ENCODE results near the gene DNAAF8. TPM values are rescaled to one million over a fixed set of nuclear protein-coding genes. Genes with fewer than 3 reads are reported as not detected.

Gene DNAAF8
- total RNA-seq, 4 donors from 2014 or later, result 0.42 to 1.7 (median 0.94) TPM

GRCh38 chr16:4692460-4693295, 41.7 kb upstream of the DNAAF8 start:
- no peaks in the 10 kb centered on the region for H3K9me3 ChIP-seq
- peaks cover 14 to 54% (median 49%) of the 10 kb centered on the region in 4 donors for H3K36me3 ChIP-seq
- WGBS, result 27% methylated on average over 17 of the region's 31 CpGs
- TF ChIP-seq POLR2AphosphoS5 (IDR thresholded peaks at IDR 0.05), result no peak
- TF ChIP-seq EP300 (IDR thresholded peaks at IDR 0.05), result no peak
- no peak for TF ChIP-seq CTCF (IDR thresholded peaks at IDR 0.05)
- TF ChIP-seq POLR2A (IDR thresholded peaks at IDR 0.05; ENCODE audit: low read depth), result no peak
- H3K27ac ChIP-seq (replicated peaks in 1 of 4), result peak overlapping the region; percentile 84 to 94 (median 91)
- H3K4me1 ChIP-seq, result peaks cover 32 to 48% (median 42%) of the 10 kb centered on the region in 4 donors
- peak overlapping the region; percentile 88 to 98 (median 91) for H3K4me3 ChIP-seq
- intact Hi-C loops (cut with DNase I), result no loop called here
- H3K27me3 ChIP-seq, result no peaks in the 10 kb centered on the region
- no peak for DNase-seq (ENCODE audit: extremely low spot score)

- peaks cover 20 to 54% (median 49%) of the 10 kb centered on the region in 4 donors for H3K36me3 ChIP-seq
- intact Hi-C loops (cut with DNase I), result no loop called here
Measured at GRCh38 chr16:4693296-4693955, 40.9 kb upstream of the DNAAF8 start, which contains the start of gene NUDT16L1. Gene NUDT16L1 (plus strand): TSS chr16:4693562. CDS start chr16:4693727, 165 bp downstream.

GRCh38 chr16:4693956-4694641, 40.2 kb upstream of the DNAAF8 start:
- intact Hi-C loops (cut with DNase I), result no loop called here
- Histone ChIP-seq H3K27ac (replicated peaks in 1 of 4) (peak overlapping the region; percentile 84 to 94 (median 91)), H3K36me3 (peaks cover 19 to 54% (median 49%) of the 10 kb centered on the region in 4 donors), H3K27me3 (no peaks in the 10 kb centered on the region), H3K9me3 (no peaks in the 10 kb centered on the region), H3K4me3 (peak overlapping the region; percentile 88 to 98 (median 91)), H3K4me1 (peaks cover 32 to 48% (median 42%) of the 10 kb centered on the region in 4 donors)
- no peak for DNase-seq (ENCODE audit: extremely low spot score)
- TF ChIP-seq POLR2AphosphoS5 (IDR thresholded peaks at IDR 0.05), result no peak
- no peak for TF ChIP-seq CTCF (IDR thresholded peaks at IDR 0.05)
- no peak for TF ChIP-seq EP300 (IDR thresholded peaks at IDR 0.05)
- no peak for TF ChIP-seq POLR2A (IDR thresholded peaks at IDR 0.05; ENCODE audit: low read depth)
- WGBS, result 1% methylated on average over 23 of the region's 54 CpGs

More at GRCh38 chr16:4693296-4693955, 40.9 kb upstream of the DNAAF8 start, which contains the start of gene NUDT16L1:
- H3K4me1 ChIP-seq, result peaks cover 32 to 48% (median 42%) of the 10 kb centered on the region in 4 donors
- H3K4me3 ChIP-seq, result peak within 1 kb of the TSS; percentile 88 to 98 (median 91)
- TF ChIP-seq POLR2AphosphoS5 (IDR thresholded peaks at IDR 0.05) (peak; percentile 58 to 81), CTCF (IDR thresholded peaks at IDR 0.05) (peak; percentile 27 to 61 (median 42)), POLR2A (IDR thresholded peaks at IDR 0.05; ENCODE audit: low read depth) (no peak), EP300 (IDR thresholded peaks at IDR 0.05) (no peak)
- no peaks in the 10 kb centered on the region for H3K27me3 ChIP-seq
- no peaks in the 10 kb centered on the region for H3K9me3 ChIP-seq
- H3K27ac ChIP-seq (replicated peaks in 1 of 4), result peak within 1 kb of the TSS; percentile 84 to 94 (median 91)
- under 1% methylated on average over 48 of the region's 91 CpGs for WGBS
- peak; percentile 98 for DNase-seq (ENCODE audit: extremely low spot score)

GRCh38 chr16:4694642-4695451, 39.5 kb upstream of the DNAAF8 start:
- intact Hi-C loops (cut with DNase I), result no loop called here
- no peak for TF ChIP-seq POLR2A (IDR thresholded peaks at IDR 0.05; ENCODE audit: low read depth)
- no peak for TF ChIP-seq EP300 (IDR thresholded peaks at IDR 0.05)
- TF ChIP-seq CTCF (IDR thresholded peaks at IDR 0.05), result no peak
- TF ChIP-seq POLR2AphosphoS5 (IDR thresholded peaks at IDR 0.05), result no peak
- H3K4me1 ChIP-seq, result peaks cover 32 to 48% (median 42%) of the 10 kb centered on the region in 4 donors
- H3K4me3 ChIP-seq, result peak overlapping the region; percentile 88 to 98 (median 91)
- no peaks in the 10 kb centered on the region for H3K27me3 ChIP-seq
- H3K27ac ChIP-seq (replicated peaks in 1 of 4), result peak overlapping the region; percentile 84 to 94 (median 91)
- H3K36me3 ChIP-seq, result peaks cover 24 to 56% (median 51%) of the 10 kb centered on the region in 4 donors
- H3K9me3 ChIP-seq, result no peaks in the 10 kb centered on the region
- no peak for DNase-seq (ENCODE audit: extremely low spot score)
- 53% methylated on average over 14 of the region's 26 CpGs for WGBS

Data from esophagus muscularis mucosa (tissue), 4 donors.